Suprapubic skin (tissue), 4 donors: ENCODE results near the gene AGAP1. TPM values are rescaled to one million over a fixed set of nuclear protein-coding genes. Genes with fewer than 3 reads are reported as not detected.

Experiments
- DNase-seq, 2 donors: peaks; one replicate each; pipeline ENCODE4 v3.0.0-alpha.2; 2019; ENCODE audit warnings: low spot score in 2 of 2
- H3K27ac ChIP-seq: fragments of 200-600 bp; sonication (generic); one replicate; pipeline ENCODE4 v1.5.1; 2019
- H3K27me3 ChIP-seq: fragments of 200-600 bp; sonication (generic); one replicate; pipeline ENCODE4 v1.5.1; 2019
- H3K36me3 ChIP-seq: fragments of 200-600 bp; sonication (generic); one replicate; pipeline ENCODE4 v1.5.1; 2019
- H3K4me1 ChIP-seq: fragments of 200-600 bp; sonication (generic); one replicate; pipeline ENCODE4 v1.5.1; 2019
- H3K4me3 ChIP-seq: fragments of 200-600 bp; sonication (generic); one replicate; pipeline ENCODE4 v1.5.1; 2019; ENCODE audit warnings: mild to moderate bottlenecking
- H3K9me3 ChIP-seq: fragments of 200-600 bp; sonication (generic); one replicate; pipeline ENCODE4 v1.5.1; 2019
- CTCF ChIP-seq, 2 donors: fragments of 200-600 bp in 1 of 2; fragments of 450-650 bp in 1 of 2; sonication (generic) in 1 of 2; IDR thresholded peaks; one replicate each; pipeline ENCODE4 v1.5.1; 2016 to 2019; ENCODE audit warnings: antibody characterized with exemption in 2 of 2, mild to moderate bottlenecking in 1 of 2, moderate library complexity in 1 of 2
- EP300 ChIP-seq: sonication (generic); formaldehyde crosslinking; IDR thresholded peaks from one replicate; pipeline ENCODE4 v1.6.1; 2017; ENCODE audit warnings: antibody characterized with exemption
- POLR2A ChIP-seq, 2 donors: fragments of 450-650 bp; IDR thresholded peaks; one replicate each; pipeline ENCODE4 v1.6.1; 2017; ENCODE audit warnings: antibody characterized with exemption in 2 of 2, mild to moderate bottlenecking in 2 of 2, moderate library complexity in 2 of 2
- POLR2AphosphoS5 ChIP-seq, 3 donors: sonication (generic); formaldehyde crosslinking; IDR thresholded peaks; one replicate each; pipeline ENCODE4 v1.6.1; 2017; ENCODE audit warnings: antibody characterized with exemption in 3 of 3
- WGBS: methylation state at CpG from one replicate; pipeline ENCODE4 v1.1.5; 2018; 5-methylcytosine and 5-hydroxymethylcytosine counted together
- total RNA-seq, 4 donors: library from RNA; depleted of rRNA; stranded (reverse); fragments of >200 nt; gene quantifications; one replicate each; pipeline ENCODE4 v1.1.0, GENCODE V29; 2016

Gene AGAP1
- total RNA-seq, 4 donors from 2014 or later: 14.1 to 30.7 (median 19.4) TPM

GRCh38 chr2:235580426-235581157 is 86.7 kb downstream of the AGAP1 start:
- Histone ChIP-seq H3K4me3 (no peak overlapping the region), H3K4me1 (peaks cover 14% of the 10 kb centered on the region), H3K36me3 (no peaks in the 10 kb centered on the region), H3K27ac (no peak overlapping the region), H3K27me3 (no peaks in the 10 kb centered on the region), H3K9me3 (no peaks in the 10 kb centered on the region)
- WGBS: 89% methylated on average over 7 of the region's 7 CpGs
- no peak for TF ChIP-seq CTCF (IDR thresholded peaks at IDR 0.05)
- no peak for TF ChIP-seq POLR2A (IDR thresholded peaks at IDR 0.05)
- TF ChIP-seq EP300: no peak
- no peak for TF ChIP-seq POLR2AphosphoS5 (IDR thresholded peaks at IDR 0.05)
- no peak for DNase-seq

GRCh38 chr2:235582081-235582686 is 88.3 kb downstream of the AGAP1 start:
- Histone ChIP-seq H3K4me1 (peaks cover 7% of the 10 kb centered on the region), H3K27me3 (no peaks in the 10 kb centered on the region), H3K27ac (no peak overlapping the region), H3K9me3 (no peaks in the 10 kb centered on the region), H3K36me3 (no peaks in the 10 kb centered on the region), H3K4me3 (no peak overlapping the region)
- 95% methylated on average over 4 of the region's 9 CpGs for WGBS
- no peak for DNase-seq
- no peak for TF ChIP-seq POLR2A (IDR thresholded peaks at IDR 0.05)
- TF ChIP-seq POLR2AphosphoS5 (IDR thresholded peaks at IDR 0.05): no peak
- no peak for TF ChIP-seq CTCF (IDR thresholded peaks at IDR 0.05)
- TF ChIP-seq EP300: no peak

- no peak for DNase-seq
- Histone ChIP-seq H3K4me3 (no peak overlapping the region), H3K27me3 (no peaks in the 10 kb centered on the region), H3K36me3 (no peaks in the 10 kb centered on the region), H3K9me3 (no peaks in the 10 kb centered on the region), H3K4me1 (peaks cover 3% of the 10 kb centered on the region), H3K27ac (no peak overlapping the region)
- 87% methylated on average over 7 of the region's 7 CpGs for WGBS
- no peak for TF ChIP-seq POLR2AphosphoS5 (IDR thresholded peaks at IDR 0.05)
- TF ChIP-seq POLR2A (IDR thresholded peaks at IDR 0.05): no peak
- no peak for TF ChIP-seq EP300
- no peak for TF ChIP-seq CTCF (IDR thresholded peaks at IDR 0.05)
Observed at GRCh38 chr2:235582729-235583128, 88.9 kb downstream of the AGAP1 start.

GRCh38 chr2:235583144-235583543 is 89.3 kb downstream of the AGAP1 start:
- H3K4me3 ChIP-seq: no peak overlapping the region
- H3K4me1 ChIP-seq: no peaks in the 10 kb centered on the region
- WGBS: 93% methylated on average over 6 of the region's 6 CpGs
- no peaks in the 10 kb centered on the region for H3K36me3 ChIP-seq
- H3K9me3 ChIP-seq: no peaks in the 10 kb centered on the region
- TF ChIP-seq EP300 (no peak), POLR2AphosphoS5 (IDR thresholded peaks at IDR 0.05) (no peak), CTCF (IDR thresholded peaks at IDR 0.05) (no peak), POLR2A (IDR thresholded peaks at IDR 0.05) (no peak)
- H3K27me3 ChIP-seq: no peaks in the 10 kb centered on the region
- DNase-seq: no peak
- no peak overlapping the region for H3K27ac ChIP-seq

- TF ChIP-seq POLR2A (IDR thresholded peaks at IDR 0.05) (no peak), CTCF (IDR thresholded peaks at IDR 0.05) (no peak), EP300 (no peak), POLR2AphosphoS5 (IDR thresholded peaks at IDR 0.05) (no peak)
- no peaks in the 10 kb centered on the region for H3K27me3 ChIP-seq
Observed at GRCh38 chr2:235583925-235584637, 90.2 kb downstream of the AGAP1 start.

More at GRCh38 chr2:235583925-235584637, 90.2 kb downstream of the AGAP1 start:
- Histone ChIP-seq H3K27ac (no peak overlapping the region), H3K9me3 (no peaks in the 10 kb centered on the region), H3K36me3 (no peaks in the 10 kb centered on the region), H3K4me1 (no peaks in the 10 kb centered on the region), H3K4me3 (no peak overlapping the region)
- WGBS: 85% methylated on average over 8 of the region's 8 CpGs
- no peak for DNase-seq
